ENCODE results near the gene CALCA. TPM values are rescaled to one million over a fixed set of nuclear protein-coding genes. Genes with fewer than 3 reads are reported as not detected.
A peak's percentile ranks its signal among the peaks of the same experiment; 100 is the strongest.

Gene CALCA
- polyA plus RNA-seq, 1 donor (not counting 4 experiments of a cell fraction or from before 2014, with no cell fraction given) = not detected

DNA sequence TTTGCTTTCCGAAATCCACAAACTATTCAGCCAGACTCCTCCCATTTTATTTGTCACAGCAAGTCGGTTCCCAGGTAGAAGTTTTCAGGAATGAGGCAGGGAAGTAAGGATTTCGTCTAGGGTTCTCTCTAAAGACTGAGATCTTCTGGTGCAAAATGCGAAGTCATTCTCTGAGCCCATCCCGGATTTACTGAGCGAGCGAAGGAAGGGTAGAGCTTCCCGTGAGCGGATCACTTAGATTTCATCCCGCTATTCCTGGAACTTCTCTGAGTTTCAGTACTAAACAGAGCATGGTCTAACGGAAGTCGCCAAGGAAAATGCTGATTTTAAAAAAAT lies 3.1 kb upstream of the CALCA start:
- Histone ChIP-seq H3K27me3 (ENCODE audit: control insufficient read depth, extremely low read depth, insufficient read depth, low read length) (peaks cover 58% of the 10 kb centered on the region), H3K79me2 (ENCODE audit: control insufficient read depth, insufficient read depth, low read length) (no peaks in the 10 kb centered on the region), H3K4me1 (ENCODE audit: control insufficient read depth, extremely low read depth, insufficient read depth, low read length) (peaks cover 11% of the 10 kb centered on the region), H3K9me3 (ENCODE audit: control insufficient read depth, low read depth, low read length) (no peaks in the 10 kb centered on the region), H3K36me3 (ENCODE audit: control insufficient read depth in 2 of 2, extremely low read depth in 1 of 2, insufficient read depth in 2 of 2, low read length in 2 of 2) (no peaks in the 10 kb centered on the region), H3K4me2 (ENCODE audit: control insufficient read depth, extremely low read depth, insufficient read depth, low read depth, low read length) (peak overlapping the region; percentile 55), H3K9ac (ENCODE audit: control insufficient read depth, extremely low read depth, insufficient read depth, low read length) (no peak overlapping the region), H3K27ac (ENCODE audit: control insufficient read depth, insufficient read depth, low read length) (no peak overlapping the region), H2AFZ (ENCODE audit: control insufficient read depth, low read length) (no peak overlapping the region), H4K20me1 (ENCODE audit: control insufficient read depth, extremely low read depth, insufficient read depth, low read length) (no peaks in the 10 kb centered on the region), H3K9me1 (ENCODE audit: control insufficient read depth, extremely low read depth, insufficient read depth, low read length) (no peaks in the 10 kb centered on the region), H3K4me3 (ENCODE audit: control insufficient read depth in 2 of 3, extremely low read depth in 1 of 3, insufficient read depth in 2 of 3, low read depth in 1 of 3, low read length in 3 of 3) (peak overlapping the region in 1 of 3 experiments; percentile 20)
- no peak for FAIRE-seq
- dilution Hi-C loops (cut with MboI; ENCODE audit: extremely low pct_ligation_motif_present, low sequenced_read_pairs) = no loop called here
- no peak for DNase-seq (ENCODE audit: low read depth, low spot score)
- no peak for TF ChIP-seq EZH2 (IDR thresholded peaks at IDR 0.05; ENCODE audit: low read length)
- no peak for TF ChIP-seq CTCF (optimal IDR thresholded peaks at IDR 0.05 in 1 of 3, IDR thresholded peaks at IDR 0.05 in 1 of 3, conservative IDR thresholded peaks at IDR 0.05 in 1 of 3; ENCODE audit: extremely low read depth in 1 of 3, insufficient read depth in 2 of 3, low read length in 3 of 3)

GRCh38 chr11:14974515-14975251 lies 2.5 kb upstream of the CALCA start:
- peak; percentile 75 to 79 (median 75) for TF ChIP-seq CTCF (optimal IDR thresholded peaks at IDR 0.05 in 1 of 3, IDR thresholded peaks at IDR 0.05 in 1 of 3, conservative IDR thresholded peaks at IDR 0.05 in 1 of 3; ENCODE audit: extremely low read depth in 1 of 3, insufficient read depth in 2 of 3, low read length in 3 of 3)
- peak; percentile 58 for TF ChIP-seq EZH2 (IDR thresholded peaks at IDR 0.05; ENCODE audit: low read length)
- Histone ChIP-seq H3K9me3 (ENCODE audit: control insufficient read depth, low read depth, low read length) (no peaks in the 10 kb centered on the region), H3K9ac (ENCODE audit: control insufficient read depth, extremely low read depth, insufficient read depth, low read length) (no peak overlapping the region), H3K27ac (ENCODE audit: control insufficient read depth, insufficient read depth, low read length) (no peak overlapping the region), H2AFZ (ENCODE audit: control insufficient read depth, low read length) (no peak overlapping the region), H3K27me3 (ENCODE audit: control insufficient read depth, extremely low read depth, insufficient read depth, low read length) (peaks cover 64% of the 10 kb centered on the region), H3K4me3 (ENCODE audit: control insufficient read depth in 2 of 3, extremely low read depth in 1 of 3, insufficient read depth in 2 of 3, low read depth in 1 of 3, low read length in 3 of 3) (peak overlapping the region in 1 of 3 experiments; percentile 20), H3K36me3 (ENCODE audit: control insufficient read depth in 2 of 2, extremely low read depth in 1 of 2, insufficient read depth in 2 of 2, low read length in 2 of 2) (no peaks in the 10 kb centered on the region), H3K4me2 (ENCODE audit: control insufficient read depth, extremely low read depth, insufficient read depth, low read depth, low read length) (peak overlapping the region; percentile 55), H3K4me1 (ENCODE audit: control insufficient read depth, extremely low read depth, insufficient read depth, low read length) (peaks cover 11% of the 10 kb centered on the region), H3K9me1 (ENCODE audit: control insufficient read depth, extremely low read depth, insufficient read depth, low read length) (no peaks in the 10 kb centered on the region), H4K20me1 (ENCODE audit: control insufficient read depth, extremely low read depth, insufficient read depth, low read length) (no peaks in the 10 kb centered on the region), H3K79me2 (ENCODE audit: control insufficient read depth, insufficient read depth, low read length) (no peaks in the 10 kb centered on the region)
- no peak for DNase-seq (ENCODE audit: low read depth, low spot score)
- dilution Hi-C loops (cut with MboI; ENCODE audit: extremely low pct_ligation_motif_present, low sequenced_read_pairs) = no loop called here
- no peak for FAIRE-seq
